Testis (tissue), 2 donors: Measurements from ENCODE around the gene OR2Z1.

ENCODE experiments used
- CTCF ChIP-seq, 3 experiments: fragments of 450-650 bp in 2 of 3; fragments of 200-600 bp in 1 of 3; sonication (generic) in 1 of 3; IDR thresholded peaks; one replicate each; pipeline ENCODE4 v1.5.1; 2016 to 2019; ENCODE audit warnings: antibody characterized with exemption in 3 of 3, mild to moderate bottlenecking in 2 of 3, moderate library complexity in 1 of 3
- POLR2A ChIP-seq: fragments of 450-650 bp; IDR thresholded peaks from one replicate; pipeline ENCODE4 v1.6.1; 2017; ENCODE audit warnings: antibody characterized with exemption, mild to moderate bottlenecking, moderate library complexity

GRCh38 chr19:8678244-8678807, 43.1 kb upstream of the OR2Z1 start:
- TF ChIP-seq POLR2A (no peak), CTCF (IDR thresholded peaks at IDR 0.05) (no peak)
